ENCODE data around the gene PSD.

The PSD gene

DNA sequence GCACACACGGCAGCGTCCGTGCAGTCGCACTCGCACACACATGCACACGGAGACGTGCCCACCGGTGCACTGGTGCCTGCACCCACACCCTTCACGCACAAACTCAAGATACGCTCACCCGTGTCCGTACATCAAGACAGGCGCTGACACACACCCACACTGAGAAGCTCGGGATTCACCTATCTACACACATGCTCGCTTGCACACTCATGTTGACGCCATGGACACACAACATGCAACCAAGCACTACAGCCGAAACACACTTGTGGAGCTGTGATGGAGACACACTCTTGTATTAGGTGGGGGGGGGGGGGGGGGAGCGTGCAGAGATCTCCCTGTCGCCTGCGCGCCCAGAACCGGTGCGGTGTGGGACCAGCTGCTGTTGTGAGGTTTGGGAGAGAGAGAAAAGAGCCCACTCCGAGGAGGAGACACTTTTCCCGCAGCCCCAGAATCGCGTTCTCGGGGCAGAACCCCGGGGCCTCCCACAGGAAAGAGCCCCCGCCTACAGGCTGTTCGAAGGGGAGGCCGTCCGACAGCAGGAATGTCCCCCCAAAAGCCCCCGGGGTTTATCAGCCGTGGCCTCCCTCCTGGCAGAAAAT lies 23.7 kb downstream of the PSD start:
- peak; percentile 18 for DNase-seq (ENCODE audit: low read depth)
- TF ChIP-seq, protein P1, sequence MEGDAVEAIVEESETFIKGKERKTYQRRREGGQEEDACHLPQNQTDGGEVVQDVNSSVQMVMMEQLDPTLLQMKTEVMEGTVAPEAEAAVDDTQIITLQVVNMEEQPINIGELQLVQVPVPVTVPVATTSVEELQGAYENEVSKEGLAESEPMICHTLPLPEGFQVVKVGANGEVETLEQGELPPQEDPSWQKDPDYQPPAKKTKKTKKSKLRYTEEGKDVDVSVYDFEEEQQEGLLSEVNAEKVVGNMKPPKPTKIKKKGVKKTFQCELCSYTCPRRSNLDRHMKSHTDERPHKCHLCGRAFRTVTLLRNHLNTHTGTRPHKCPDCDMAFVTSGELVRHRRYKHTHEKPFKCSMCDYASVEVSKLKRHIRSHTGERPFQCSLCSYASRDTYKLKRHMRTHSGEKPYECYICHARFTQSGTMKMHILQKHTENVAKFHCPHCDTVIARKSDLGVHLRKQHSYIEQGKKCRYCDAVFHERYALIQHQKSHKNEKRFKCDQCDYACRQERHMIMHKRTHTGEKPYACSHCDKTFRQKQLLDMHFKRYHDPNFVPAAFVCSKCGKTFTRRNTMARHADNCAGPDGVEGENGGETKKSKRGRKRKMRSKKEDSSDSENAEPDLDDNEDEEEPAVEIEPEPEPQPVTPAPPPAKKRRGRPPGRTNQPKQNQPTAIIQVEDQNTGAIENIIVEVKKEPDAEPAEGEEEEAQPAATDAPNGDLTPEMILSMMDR (conservative IDR thresholded peaks at IDR 0.05; ENCODE audit: low read length), result no peak
- peak overlapping the region; percentile 86 for H3K4me3 ChIP-seq (ENCODE audit: low read length)

DNA sequence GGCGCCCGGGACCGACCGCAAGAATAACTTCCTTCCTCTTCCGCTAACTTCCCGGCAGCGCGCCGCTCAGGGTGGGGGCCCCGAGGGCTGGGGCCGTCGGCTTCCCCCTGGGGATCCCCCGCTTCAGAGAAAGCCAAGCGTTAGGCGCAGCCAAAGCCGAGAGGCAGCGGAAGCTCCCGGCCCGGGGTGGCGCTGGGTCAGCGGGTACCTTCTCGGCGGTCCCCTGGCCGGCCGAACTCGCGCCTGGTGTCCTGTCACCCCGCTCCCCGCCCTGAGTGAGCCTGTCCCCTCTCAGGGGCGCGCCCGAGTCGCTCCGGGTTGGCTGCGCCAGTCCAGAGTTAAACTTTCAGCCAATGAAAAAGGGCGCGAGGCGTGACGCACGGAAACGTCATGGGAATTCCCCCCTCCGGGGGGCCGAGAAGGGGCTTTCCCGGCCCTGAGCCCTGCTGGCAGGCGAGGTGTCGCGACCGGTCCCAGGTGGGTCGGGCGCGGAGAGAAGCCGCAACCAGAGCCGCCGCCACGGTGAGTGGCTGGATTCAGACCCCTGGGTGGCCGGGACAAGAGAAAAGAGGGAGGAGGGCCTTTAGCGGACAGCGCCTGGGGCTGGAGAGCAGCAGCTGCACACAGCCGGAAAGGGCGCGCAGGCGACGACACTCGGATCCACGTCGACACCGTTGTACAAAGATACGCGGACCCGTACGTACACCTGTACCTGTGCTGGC lies 24.3 kb downstream of the PSD start:
- H3K4me3 ChIP-seq (ENCODE audit: low read length), result peak overlapping the region; percentile 86
- DNase-seq (ENCODE audit: low read depth), result peak; percentile 85
- TF ChIP-seq, protein P1 (conservative IDR thresholded peaks at IDR 0.05; ENCODE audit: low read length), result peak; percentile 77

DNA sequence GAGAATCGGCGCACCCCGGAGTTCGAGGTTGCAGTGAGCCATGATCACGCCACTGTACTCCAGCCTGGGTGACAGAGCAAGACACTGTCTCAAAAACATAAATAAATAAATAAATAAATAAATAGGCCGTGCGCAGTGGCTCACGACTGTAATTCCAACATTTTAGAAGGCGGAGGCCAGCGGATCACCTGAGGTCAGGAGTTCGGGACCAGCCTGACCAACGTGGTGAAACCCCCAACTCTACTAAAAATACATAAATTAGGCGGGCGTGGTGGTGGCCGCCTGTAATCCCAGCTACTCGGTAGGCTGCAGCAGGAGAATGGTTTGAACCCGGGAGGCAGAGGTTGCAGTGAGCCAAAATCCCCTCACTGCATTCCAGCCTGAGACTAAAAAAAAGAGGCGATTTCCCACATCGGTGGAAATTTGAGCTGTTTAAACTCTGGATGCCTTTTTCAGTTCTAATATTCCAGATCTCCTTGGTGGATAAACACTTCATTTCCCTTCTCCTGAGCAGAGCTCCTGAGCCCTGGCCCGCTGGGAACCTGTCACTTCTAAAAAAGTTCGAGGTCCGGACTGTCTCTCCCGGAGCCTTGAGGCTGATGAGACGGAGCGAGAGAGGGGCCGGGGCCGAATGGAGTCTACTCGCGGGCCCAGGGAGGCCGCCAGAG lies 25.0 kb downstream of the PSD start:
- no peak for DNase-seq (ENCODE audit: low read depth)
- peak overlapping the region; percentile 86 for H3K4me3 ChIP-seq (ENCODE audit: low read length)
- TF ChIP-seq, protein P1 (conservative IDR thresholded peaks at IDR 0.05; ENCODE audit: low read length), result no peak

DNA sequence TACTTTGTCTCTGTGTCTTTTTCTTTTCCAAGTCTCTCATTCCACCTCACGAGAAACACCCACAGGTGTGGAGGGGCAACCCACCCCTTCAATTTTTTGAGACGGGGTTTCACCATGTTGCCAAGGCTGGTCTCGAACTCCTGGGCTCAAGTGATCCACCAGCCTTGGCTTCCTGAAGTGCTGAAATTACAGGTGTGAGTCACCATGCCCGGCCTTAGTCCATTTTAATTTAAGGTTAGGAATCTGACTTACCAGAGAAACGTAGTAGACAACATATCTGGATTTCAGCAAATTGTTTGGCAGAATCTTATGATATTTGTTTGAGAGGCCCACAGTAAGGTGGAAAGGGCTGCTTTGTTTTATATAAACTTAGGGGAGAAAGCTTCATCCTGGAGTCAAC lies 26.3 kb downstream of the PSD start:
- H3K4me3 ChIP-seq (ENCODE audit: low read length), result no peak overlapping the region
- no peak for DNase-seq (ENCODE audit: low read depth)
- TF ChIP-seq, protein P1 (conservative IDR thresholded peaks at IDR 0.05; ENCODE audit: low read length), result no peak

DNA sequence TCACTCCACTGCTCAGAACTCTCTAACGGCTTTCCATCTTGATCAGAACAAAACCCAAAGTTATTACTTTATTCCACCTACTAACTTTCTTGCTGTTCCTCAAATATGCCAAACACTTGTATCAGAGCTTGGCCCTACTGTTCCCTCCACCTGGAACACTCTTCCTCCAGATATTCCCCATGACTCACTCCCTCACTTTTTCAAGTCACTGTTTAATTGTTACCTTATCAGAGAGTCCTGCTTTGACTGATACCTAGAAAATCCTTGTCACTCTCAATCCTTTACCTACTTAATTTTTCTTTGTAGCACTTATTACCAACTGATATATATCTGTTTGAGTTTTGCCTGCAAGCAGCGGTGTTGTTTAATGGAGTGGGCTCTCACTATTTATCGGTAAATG lies 28.7 kb downstream of the PSD start:
- no peak for DNase-seq (ENCODE audit: low read depth)
- TF ChIP-seq, protein P1 (conservative IDR thresholded peaks at IDR 0.05; ENCODE audit: low read length), result no peak
- H3K4me3 ChIP-seq (ENCODE audit: low read length), result no peak overlapping the region

DNA sequence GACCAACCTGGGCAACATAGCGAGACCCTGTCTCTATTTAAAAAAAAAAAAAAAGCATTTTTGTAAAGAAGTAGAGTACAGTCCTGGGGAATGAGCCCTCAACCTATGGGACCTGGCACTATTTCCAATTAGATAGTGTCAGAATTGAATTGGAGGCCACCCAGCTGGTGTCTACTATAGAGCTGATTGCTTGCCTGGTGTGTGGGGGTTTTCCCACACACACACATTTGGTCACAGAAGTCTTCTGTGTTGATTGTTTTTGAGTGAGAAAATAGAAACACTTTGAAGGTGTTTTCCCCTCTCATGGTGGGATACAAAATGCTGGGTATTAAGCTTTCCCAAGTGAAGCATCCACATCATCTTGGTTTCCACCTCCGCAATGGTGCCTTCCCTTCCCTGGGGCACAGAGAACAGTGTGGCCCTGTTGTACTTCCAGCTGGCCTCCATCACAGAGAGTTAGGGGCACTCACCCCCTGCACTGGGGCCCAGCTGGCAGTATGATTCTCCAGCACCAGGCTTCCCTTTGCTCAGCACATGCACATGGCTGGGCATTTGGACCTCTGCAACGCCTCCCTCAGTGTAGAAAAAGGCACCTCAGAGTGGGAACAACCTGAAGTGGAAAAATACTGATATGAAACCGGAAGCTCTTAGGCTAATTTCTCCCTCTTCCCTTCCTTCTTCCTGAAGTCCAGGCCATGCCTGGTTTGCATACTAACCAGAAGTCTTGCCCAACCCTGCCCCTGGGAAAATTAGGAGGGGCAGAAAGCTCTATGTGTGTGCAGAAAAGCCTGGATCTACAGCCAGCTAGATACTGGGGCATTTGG lies 33.8 kb downstream of the PSD start:
- no peak overlapping the region for H3K4me3 ChIP-seq (ENCODE audit: low read length)
- peak; percentile 48 for DNase-seq (ENCODE audit: low read depth)
- TF ChIP-seq, protein P1 (conservative IDR thresholded peaks at IDR 0.05; ENCODE audit: low read length), result no peak
